GM18951 (cell line): ENCODE data around the gene RAB11FIP5.

Source experiments
- POLR2A ChIP-seq: IDR thresholded peaks from 4 replicates; pipeline ENCODE4 v1.6.1; 2011; ENCODE audit warnings: mild to moderate bottlenecking; ENCODE audit not compliant: insufficient read length, insufficient read depth; ENCODE audit errors: extremely low read depth
- in situ Hi-C: fragments of 300-500 bp; cut with MboI; formaldehyde crosslinking; loops from one replicate; pipeline ENCODE4 v1.12.0; 2022; ENCODE audit warnings: low sequenced_read_pairs, mixed read lengths, inconsistent platforms; ENCODE audit not compliant: unreplicated experiment

RAB11FIP5 gene

GRCh38 chr2:73087311-73087710, 25.4 kb downstream of the RAB11FIP5 start:
- in situ Hi-C loops, result loop anchor here (10.0 kb wide), 1 partner anchor 67 kb away; no protein-coding TSS in a partner anchor
- no peak for TF ChIP-seq POLR2A

- in situ Hi-C loops, result loop anchor here (10.0 kb wide), 1 partner anchor 69 kb away; no protein-coding TSS in a partner anchor
- TF ChIP-seq POLR2A, result no peak
Observed at GRCh38 chr2:73085691-73086090, 27.1 kb downstream of the RAB11FIP5 start.

GRCh38 chr2:73084971-73085370, 27.8 kb downstream of the RAB11FIP5 start:
- no peak for TF ChIP-seq POLR2A
- in situ Hi-C loops, result loop anchor here (10.0 kb wide), 1 partner anchor 70 kb away; no protein-coding TSS in a partner anchor

- TF ChIP-seq POLR2A, result no peak
- in situ Hi-C loops, result loop anchor here (10.0 kb wide), 1 partner anchor 71 kb away; no protein-coding TSS in a partner anchor
Observed at GRCh38 chr2:73083886-73084800, 28.6 kb downstream of the RAB11FIP5 start.

GRCh38 chr2:73082523-73083410, 30.0 kb downstream of the RAB11FIP5 start:
- in situ Hi-C loops, result loop anchor here (10.0 kb wide), 1 partner anchor 72 kb away; no protein-coding TSS in a partner anchor
- TF ChIP-seq POLR2A, result no peak

GRCh38 chr2:73081181-73081671, 31.5 kb downstream of the RAB11FIP5 start:
- in situ Hi-C loops, result loop anchor here (10.0 kb wide), 1 partner anchor 74 kb away; no protein-coding TSS in a partner anchor
- TF ChIP-seq POLR2A, result no peak

GRCh38 chr2:73080321-73081131, 32.2 kb downstream of the RAB11FIP5 start:
- in situ Hi-C loops, result loop anchor here (10.0 kb wide), 1 partner anchor 74 kb away; no protein-coding TSS in a partner anchor
- no peak for TF ChIP-seq POLR2A

GRCh38 chr2:73079636-73080035, 33.1 kb downstream of the RAB11FIP5 start:
- in situ Hi-C loops, result loop anchor here (10.0 kb wide), 1 partner anchor 75 kb away; no protein-coding TSS in a partner anchor
- no peak for TF ChIP-seq POLR2A

- in situ Hi-C loops, result no loop called here
- no peak for TF ChIP-seq POLR2A
Observed at GRCh38 chr2:73078457-73079411, 34.0 kb downstream of the RAB11FIP5 start.

- in situ Hi-C loops, result no loop called here
- no peak for TF ChIP-seq POLR2A
Observed at GRCh38 chr2:73077424-73077795, 35.3 kb downstream of the RAB11FIP5 start.

GRCh38 chr2:73076701-73077423, 35.9 kb downstream of the RAB11FIP5 start:
- in situ Hi-C loops, result no loop called here
- TF ChIP-seq POLR2A, result no peak
